ENCODE results near the gene CACNB1.

DNA sequence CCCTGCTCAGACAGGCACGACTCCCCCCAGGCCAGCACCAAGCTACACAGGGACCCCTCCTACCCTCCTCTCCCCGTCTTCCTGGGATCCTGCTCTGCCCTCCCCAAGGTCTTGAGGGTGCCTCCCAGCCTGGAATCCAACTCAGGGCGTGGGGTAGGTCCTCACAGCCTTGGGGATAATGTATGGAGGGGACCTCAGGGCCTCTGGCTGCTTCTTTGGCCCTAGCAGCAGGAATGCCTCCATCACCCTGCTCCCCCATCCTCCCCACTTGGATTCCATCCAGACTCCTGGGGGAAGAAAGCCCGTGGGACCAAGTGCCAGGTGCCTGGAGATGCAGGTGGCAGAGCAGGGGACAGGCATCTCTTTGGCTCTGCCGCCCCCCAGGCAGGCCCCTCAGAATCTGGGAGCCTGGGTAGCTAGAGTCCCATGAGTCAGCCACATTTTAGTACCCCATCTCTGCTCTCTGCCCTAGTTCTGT, 39.0 kb upstream of the CACNB1 start:
- TF ChIP-seq POLR2A (IDR thresholded peaks at IDR 0.05) (no peak), EP300 (IDR thresholded peaks at IDR 0.05) (no peak)
- TF ChIP-seq, protein P1, sequence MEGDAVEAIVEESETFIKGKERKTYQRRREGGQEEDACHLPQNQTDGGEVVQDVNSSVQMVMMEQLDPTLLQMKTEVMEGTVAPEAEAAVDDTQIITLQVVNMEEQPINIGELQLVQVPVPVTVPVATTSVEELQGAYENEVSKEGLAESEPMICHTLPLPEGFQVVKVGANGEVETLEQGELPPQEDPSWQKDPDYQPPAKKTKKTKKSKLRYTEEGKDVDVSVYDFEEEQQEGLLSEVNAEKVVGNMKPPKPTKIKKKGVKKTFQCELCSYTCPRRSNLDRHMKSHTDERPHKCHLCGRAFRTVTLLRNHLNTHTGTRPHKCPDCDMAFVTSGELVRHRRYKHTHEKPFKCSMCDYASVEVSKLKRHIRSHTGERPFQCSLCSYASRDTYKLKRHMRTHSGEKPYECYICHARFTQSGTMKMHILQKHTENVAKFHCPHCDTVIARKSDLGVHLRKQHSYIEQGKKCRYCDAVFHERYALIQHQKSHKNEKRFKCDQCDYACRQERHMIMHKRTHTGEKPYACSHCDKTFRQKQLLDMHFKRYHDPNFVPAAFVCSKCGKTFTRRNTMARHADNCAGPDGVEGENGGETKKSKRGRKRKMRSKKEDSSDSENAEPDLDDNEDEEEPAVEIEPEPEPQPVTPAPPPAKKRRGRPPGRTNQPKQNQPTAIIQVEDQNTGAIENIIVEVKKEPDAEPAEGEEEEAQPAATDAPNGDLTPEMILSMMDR (IDR thresholded peaks at IDR 0.05), result no peak
